Activated CD4-positive, alpha-beta T cell treated with anti-CD3 and anti-CD28 coated beads for 1 hour (primary cell): ENCODE results near the gene ANKRD65.
"Not testable (repeated sequence)": the region's sequence is repeated elsewhere in the genome, so short reads cannot be mapped to it uniquely, and the experiment has no call there.

ENCODE experiments used
- DNase-seq: peaks from one replicate; pipeline ENCODE4 v3.0.0-alpha.2; 2020

ANKRD65 gene

GRCh38 chr1:1421147-1421906, at the start of gene ANKRD65:
ANKRD65 (minus strand) TSS chr1:1421276; CDS start chr1:1421005, 271 bp downstream.
- no peak for DNase-seq

- DNase-seq: not testable (repeated sequence)
These were observed 47.3 kb upstream of the ANKRD65 start for GRCh38 chr1:1468196-1468985.

DNA sequence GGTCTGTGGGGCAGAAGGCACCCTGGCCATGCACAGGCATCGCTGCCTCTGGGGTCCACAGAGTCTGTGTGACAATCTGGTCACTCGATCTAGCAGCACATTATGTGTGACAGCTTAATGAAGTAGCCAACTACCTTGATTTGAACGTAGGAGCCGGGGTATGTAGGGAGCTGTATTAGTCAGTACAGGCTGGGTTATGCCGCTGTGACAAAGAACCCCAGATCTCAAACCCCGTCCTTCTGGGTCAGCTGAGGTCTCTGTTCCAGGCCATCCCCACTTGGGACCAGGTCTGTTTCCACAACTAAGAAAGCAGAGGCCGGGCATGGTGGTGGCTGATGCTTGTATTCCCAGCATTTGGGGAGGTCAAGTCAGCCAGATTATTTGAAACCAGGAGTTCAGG, 42.2 kb upstream of the ANKRD65 start:
- no peak for DNase-seq

- no peak for DNase-seq
These were observed 41.4 kb upstream of the ANKRD65 start for GRCh38 chr1:1462318-1462966.

DNA sequence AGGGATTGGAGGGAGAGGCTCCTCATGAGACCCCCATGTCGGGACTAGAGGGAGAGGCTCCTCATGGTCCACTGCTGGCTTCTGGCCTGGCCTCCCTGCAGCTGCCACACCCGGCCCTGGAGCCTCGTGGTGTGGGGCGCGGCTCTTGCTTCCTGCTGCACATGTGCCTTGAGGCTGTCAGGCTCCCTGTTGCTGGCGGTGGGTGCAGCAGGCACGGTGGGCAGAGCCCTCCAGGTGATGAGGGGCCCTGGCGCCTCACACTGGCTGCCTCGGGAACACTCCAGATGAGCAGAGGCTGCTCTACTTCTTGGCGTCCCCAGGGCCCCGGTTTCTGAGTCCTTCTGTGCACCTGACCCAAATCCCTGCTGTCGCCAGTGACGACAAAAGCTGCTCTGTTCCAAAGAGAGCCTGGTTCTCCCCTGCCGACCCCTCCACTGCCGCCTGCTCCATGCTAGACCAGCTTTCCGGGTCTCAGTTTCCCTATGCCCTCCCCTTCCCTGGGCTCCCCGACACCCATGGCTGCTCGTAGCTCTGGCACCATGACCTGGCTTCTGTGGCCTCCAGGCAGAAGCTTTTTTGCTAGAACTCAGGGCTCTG, 40.7 kb upstream of the ANKRD65 start:
- no peak for DNase-seq

GRCh38 chr1:1460540-1461130, 39.6 kb upstream of the ANKRD65 start:
- no peak for DNase-seq

DNA sequence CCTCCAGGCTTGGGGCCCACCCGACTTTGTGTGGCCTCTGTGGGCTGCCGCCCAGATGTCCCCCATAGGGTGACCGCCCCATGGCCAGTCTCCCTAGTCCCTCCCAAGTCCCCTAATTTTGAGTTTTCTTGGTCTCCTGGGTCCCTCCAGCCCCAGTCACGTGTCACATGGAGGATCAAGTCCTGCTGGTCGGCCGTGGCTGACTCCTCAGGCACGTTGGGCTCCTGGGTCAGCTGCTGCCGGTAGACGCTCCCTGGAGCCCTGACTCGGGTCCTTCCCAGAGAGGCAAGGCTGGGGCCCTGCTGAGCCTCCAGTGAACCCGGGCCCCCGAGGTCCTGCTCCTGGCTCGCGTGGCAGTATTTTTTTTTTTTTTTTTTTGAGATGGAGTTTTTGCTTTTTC, 38.6 kb upstream of the ANKRD65 start:
- DNase-seq: not testable (repeated sequence)

- not testable (repeated sequence) for DNase-seq
These were observed 38.1 kb upstream of the ANKRD65 start for GRCh38 chr1:1459156-1459555.

GRCh38 chr1:1456683-1457255, 35.7 kb upstream of the ANKRD65 start:
- DNase-seq: not testable (repeated sequence)

GRCh38 chr1:1455934-1456333, 34.9 kb upstream of the ANKRD65 start:
- not testable (repeated sequence) for DNase-seq

- no peak for DNase-seq
These were observed 34.3 kb upstream of the ANKRD65 start for GRCh38 chr1:1455366-1455884.

- DNase-seq: not testable (repeated sequence)
These were observed 33.4 kb upstream of the ANKRD65 start for GRCh38 chr1:1454286-1455056.

DNA sequence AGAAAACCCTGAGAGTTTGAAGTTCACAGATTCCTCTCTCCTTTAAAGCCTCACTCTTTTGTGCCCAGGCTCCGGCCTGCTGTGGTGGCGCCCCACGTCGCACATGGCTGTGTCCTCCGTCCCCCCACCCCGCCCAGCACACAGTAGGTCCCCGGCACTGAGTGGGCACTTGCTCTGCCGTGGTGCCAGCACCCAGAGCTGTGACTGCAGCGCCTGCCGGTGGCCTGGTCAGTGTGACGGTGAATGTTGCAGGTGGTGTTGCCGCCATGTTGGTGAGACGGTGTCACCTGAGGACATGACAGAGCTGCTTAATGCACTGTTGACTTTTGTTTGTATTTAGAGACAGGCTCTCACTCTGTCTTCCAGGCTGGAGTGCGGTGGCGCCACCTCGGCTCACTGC, 31.8 kb upstream of the ANKRD65 start:
- no peak for DNase-seq

DNA sequence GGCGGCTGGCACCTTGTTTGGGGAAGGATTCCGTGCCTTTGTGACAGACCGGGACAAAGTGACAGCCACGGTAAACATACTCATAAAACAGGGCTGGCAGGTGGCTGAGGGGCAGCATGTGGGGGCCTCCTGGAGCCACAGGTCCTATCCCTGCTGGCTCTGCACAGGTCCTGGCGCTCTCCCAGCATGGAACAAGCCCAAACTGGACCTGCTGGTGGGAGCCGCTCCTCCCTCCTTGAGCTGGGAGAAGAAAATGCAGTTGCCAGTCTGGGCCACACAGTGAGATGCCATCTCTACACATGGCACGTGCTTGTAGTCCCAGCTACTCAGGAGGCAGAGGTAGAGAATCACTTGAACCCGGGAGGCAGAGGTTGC, 31.3 kb upstream of the ANKRD65 start:
- not testable (repeated sequence) for DNase-seq

DNA sequence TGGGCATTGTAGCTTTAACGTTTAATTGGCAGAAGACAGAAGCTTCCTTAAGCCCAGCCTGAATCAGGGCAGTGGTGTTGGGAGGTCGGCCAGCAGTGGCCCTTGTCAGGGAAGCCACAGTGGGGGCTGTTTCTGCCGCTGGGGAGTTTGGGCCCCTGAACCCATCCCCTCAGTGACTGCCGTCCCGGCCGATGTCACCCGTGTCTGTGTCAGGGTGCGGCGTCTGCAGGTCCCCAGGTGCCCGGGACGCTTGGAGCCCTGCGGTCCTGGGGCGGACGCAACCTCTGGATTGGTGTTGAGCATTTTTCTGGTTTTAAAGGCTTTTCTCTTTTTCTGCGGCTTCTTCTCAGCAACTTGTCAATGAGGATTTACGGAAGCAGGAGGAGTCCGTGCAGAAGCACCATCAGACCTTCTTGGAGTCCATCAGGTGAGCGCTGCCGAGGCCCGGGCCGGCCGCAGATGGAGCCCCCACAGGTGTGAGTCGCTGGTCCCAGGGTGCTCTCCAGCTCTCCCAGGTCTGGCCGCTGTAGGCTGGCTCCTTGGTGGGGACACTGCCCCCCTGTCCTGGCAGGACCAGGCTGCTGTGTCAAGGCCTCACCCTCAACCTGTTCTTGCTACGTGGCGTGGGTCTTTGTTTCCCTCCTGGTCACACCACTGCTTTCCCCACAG, 30.8 kb upstream of the ANKRD65 start:
- DNase-seq: no peak

DNA sequence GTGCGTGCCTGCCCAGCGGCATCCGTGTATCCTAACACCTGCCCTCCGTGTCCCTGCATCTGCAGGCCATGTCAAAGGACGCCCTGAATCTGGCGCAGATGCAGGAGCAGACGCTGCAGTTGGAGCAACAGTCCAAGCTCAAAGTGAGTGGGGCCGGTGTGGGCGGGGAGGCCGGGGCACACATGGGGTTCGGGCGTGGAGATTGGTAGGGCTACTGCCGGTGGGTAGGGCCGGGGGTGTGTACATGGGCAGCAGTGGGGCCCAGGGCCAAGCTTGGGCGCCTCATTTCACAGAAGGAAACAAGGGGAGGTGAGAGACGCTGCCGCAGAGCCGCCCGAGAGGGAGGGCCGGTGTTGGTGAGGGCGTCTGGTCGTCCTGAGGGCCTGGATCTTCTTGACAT, 29.5 kb upstream of the ANKRD65 start:
- DNase-seq: not testable (repeated sequence)

- no peak for DNase-seq
These were observed 28.1 kb upstream of the ANKRD65 start, which contains the start of gene ATAD3C for GRCh38 chr1:1449099-1449739. ATAD3C (plus strand) TSS chr1:1449689; CDS start chr1:1450684, 995 bp downstream.

DNA sequence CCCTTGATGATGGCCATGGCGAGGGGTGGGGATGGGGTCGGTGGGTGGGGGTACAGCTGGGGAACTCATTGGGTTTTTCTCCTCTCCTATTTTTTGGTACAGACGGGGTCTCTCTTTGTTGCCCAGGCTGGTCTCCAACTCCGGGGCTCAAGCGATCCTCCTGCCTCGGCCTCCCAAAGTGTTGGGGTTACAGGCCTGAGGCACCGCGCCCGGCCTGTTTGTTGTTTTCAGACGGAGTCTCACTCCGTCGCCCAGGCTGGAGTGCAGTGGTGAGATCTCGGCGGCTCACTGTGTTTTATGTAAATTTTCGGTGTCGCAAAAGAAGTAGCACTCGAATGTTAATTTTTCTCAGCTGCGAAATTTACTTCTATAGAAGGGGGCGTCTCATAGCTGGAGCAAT, 25.6 kb upstream of the ANKRD65 start:
- not testable (repeated sequence) for DNase-seq

DNA sequence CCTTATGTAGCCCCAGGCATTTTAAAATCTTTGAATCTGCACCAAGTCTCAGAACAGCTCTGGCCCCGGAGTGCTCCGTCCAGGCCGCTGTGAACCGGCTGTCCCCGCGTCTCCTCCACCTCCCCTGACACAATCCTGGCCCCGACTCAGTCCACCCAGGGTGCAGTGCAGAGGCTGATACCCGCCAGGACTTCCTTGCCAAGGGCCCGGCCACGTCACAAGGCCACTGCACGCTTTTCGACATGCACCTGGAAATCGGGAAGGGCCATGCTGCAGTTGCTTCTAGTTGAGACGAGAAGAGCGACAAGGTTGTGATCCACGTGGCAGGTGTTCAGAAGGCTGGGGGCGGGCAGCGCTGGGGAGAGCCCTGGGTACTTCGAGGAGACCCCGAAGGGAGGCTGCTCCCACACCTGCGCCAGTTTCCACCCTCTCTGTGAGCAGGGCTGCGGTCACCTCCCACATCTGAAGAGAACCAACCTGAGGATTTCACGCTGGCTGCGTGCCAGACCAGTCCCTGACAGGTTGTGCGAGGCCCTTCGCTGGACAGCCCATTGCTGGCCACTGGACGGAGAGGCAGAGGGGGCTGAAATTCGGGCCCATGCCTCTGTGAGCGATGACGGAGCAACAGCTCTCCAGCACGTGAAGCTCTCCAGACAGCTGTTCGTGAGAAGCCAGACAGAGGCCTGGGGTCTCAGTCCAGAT, 21.1 kb upstream of the ANKRD65 start:
- no peak for DNase-seq
